Smooth muscle cell (in vitro differentiated cells): Measurements from ENCODE around the gene SLC22A12. TPM values are rescaled to one million over a fixed set of nuclear protein-coding genes. Genes with fewer than 3 reads are reported as not detected.
A peak's percentile ranks its signal among the peaks of the same experiment; 100 is the strongest.

ENCODE experiments used
- DNase-seq: peaks from one replicate; lab custom pipeline; 2025; ENCODE audit not compliant: unreplicated experiment; lab: John Stamatoyannopoulos, UW
- H2AFZ ChIP-seq: fragments of 200-600 bp; sonication (generic); 2 replicates; pipeline ENCODE4 v1.6.0; 2016; ENCODE audit warnings: antibody characterized with exemption, low read depth, mild to moderate bottlenecking
- H3F3A ChIP-seq: fragments of 200-600 bp; sonication (generic); 2 replicates; pipeline ENCODE4 v1.6.0; 2017; ENCODE audit warnings: antibody characterized with exemption, low read depth
- H3K27ac ChIP-seq: fragments of 200-600 bp; sonication (generic); 2 replicates; pipeline ENCODE4 v1.5.1; 2016; ENCODE audit warnings: low read depth, mild to moderate bottlenecking
- H3K27me3 ChIP-seq: fragments of 200-600 bp; sonication (generic); 2 replicates; pipeline ENCODE4 v1.6.1; 2016; ENCODE audit warnings: low read depth, mild to moderate bottlenecking
- H3K36me3 ChIP-seq: fragments of 200-600 bp; sonication (generic); 2 replicates; pipeline ENCODE4 v1.5.1; 2016; ENCODE audit warnings: low read depth
- H3K4me1 ChIP-seq: fragments of 200-600 bp; sonication (generic); 2 replicates; pipeline ENCODE4 v1.5.1; 2016; ENCODE audit warnings: low read depth
- H3K4me2 ChIP-seq: fragments of 200-600 bp; sonication (generic); 2 replicates; pipeline ENCODE4 v1.6.0; 2016; ENCODE audit warnings: mild to moderate bottlenecking
- H3K4me3 ChIP-seq: fragments of 200-600 bp; sonication (generic); 2 replicates; pipeline ENCODE4 v1.5.1; 2016; ENCODE audit warnings: mild to moderate bottlenecking
- H3K79me2 ChIP-seq: fragments of 200-600 bp; sonication (generic); 2 replicates; pipeline ENCODE4 v1.6.0; 2016; ENCODE audit warnings: low read depth, mild to moderate bottlenecking
- H3K9ac ChIP-seq: fragments of 200-600 bp; sonication (generic); 2 replicates; pipeline ENCODE4 v1.6.0; 2016; ENCODE audit warnings: low read depth
- H3K9me3 ChIP-seq: fragments of 200-600 bp; sonication (generic); replicated peaks from 2 replicates; pipeline ENCODE4 v1.5.1; 2016; ENCODE audit warnings: low read depth
- H4K20me1 ChIP-seq: fragments of 200-600 bp; sonication (generic); 2 replicates; pipeline ENCODE4 v1.6.0; 2016; ENCODE audit warnings: low read depth
- WGBS: methylation state at CpG from one replicate; pipeline ENCODE4 v1.1.7; 2016; ENCODE audit warnings: low lambda C conversion rate; 5-methylcytosine and 5-hydroxymethylcytosine counted together
- polyA plus RNA-seq: library from polyadenylated mRNA; unstranded; fragments of >200 nt; fragmentation: Nextera tagmentation; extraction: Ambion mirVana; gene quantifications from 2 replicates; pipeline ENCODE4 v1.2.1, GENCODE V29; 2016
- total RNA-seq: library from RNA; depleted of rRNA; stranded (reverse); fragments of >200 nt; gene quantifications from 2 replicates; pipeline ENCODE4 v1.2.3, GENCODE V29; 2014
- TF ChIP-seq, protein P1 (sequence below): fragments of 200-600 bp; sonication (generic); IDR thresholded peaks from 2 replicates; pipeline ENCODE4 v1.5.1; 2017; ENCODE audit warnings: borderline replicate concordance, mild to moderate bottlenecking, antibody characterized with exemption; ENCODE audit not compliant: insufficient read depth, poor library complexity, severe bottlenecking

Gene SLC22A12
- total and polyA plus RNA-seq, 2 experiments from 2014 or later = not detected

DNA sequence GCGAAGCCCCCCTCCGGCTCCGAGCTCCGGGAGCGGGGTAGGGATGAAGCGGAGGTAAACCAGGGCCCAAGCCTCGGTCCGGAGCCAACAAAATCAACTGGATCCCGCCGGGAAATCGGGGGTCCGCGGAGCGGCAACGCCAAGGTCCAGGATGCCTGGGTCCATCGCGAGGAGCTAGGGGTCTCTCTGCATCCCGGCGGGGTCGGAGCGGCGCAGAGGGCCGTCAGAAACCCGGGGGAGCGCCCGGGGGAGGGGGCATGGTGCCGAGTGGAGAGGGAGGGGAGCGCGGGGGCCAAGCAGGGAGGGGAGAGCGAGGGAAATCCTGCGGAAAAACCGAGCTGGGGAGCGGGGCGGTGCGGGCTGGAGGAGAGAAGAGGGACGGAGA lies 51.8 kb downstream of the SLC22A12 start:
- Histone ChIP-seq H3K36me3 (no peaks in the 10 kb centered on the region), H3K79me2 (no peaks in the 10 kb centered on the region), H3K9ac (no peak overlapping the region), H3K27me3 (peaks cover 87% of the 10 kb centered on the region), H3K4me1 (peaks cover 4% of the 10 kb centered on the region), H3K9me3 (no peaks in the 10 kb centered on the region), H3K4me2 (peak overlapping the region; percentile 60), H3F3A (no peaks in the 10 kb centered on the region), H4K20me1 (no peaks in the 10 kb centered on the region), H3K4me3 (peak overlapping the region; percentile 21), H2AFZ (no peak overlapping the region), H3K27ac (no peak overlapping the region)
- TF ChIP-seq, protein P1, sequence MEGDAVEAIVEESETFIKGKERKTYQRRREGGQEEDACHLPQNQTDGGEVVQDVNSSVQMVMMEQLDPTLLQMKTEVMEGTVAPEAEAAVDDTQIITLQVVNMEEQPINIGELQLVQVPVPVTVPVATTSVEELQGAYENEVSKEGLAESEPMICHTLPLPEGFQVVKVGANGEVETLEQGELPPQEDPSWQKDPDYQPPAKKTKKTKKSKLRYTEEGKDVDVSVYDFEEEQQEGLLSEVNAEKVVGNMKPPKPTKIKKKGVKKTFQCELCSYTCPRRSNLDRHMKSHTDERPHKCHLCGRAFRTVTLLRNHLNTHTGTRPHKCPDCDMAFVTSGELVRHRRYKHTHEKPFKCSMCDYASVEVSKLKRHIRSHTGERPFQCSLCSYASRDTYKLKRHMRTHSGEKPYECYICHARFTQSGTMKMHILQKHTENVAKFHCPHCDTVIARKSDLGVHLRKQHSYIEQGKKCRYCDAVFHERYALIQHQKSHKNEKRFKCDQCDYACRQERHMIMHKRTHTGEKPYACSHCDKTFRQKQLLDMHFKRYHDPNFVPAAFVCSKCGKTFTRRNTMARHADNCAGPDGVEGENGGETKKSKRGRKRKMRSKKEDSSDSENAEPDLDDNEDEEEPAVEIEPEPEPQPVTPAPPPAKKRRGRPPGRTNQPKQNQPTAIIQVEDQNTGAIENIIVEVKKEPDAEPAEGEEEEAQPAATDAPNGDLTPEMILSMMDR = no peak
- WGBS = 0% methylated on average over 8 of the region's 36 CpGs
- DNase-seq = no peak

- no peaks in the 10 kb centered on the region for H3K79me2 ChIP-seq
- WGBS = 0% methylated on average over 6 of the region's 53 CpGs
- TF ChIP-seq, protein P1 = no peak
- H4K20me1 ChIP-seq = no peaks in the 10 kb centered on the region
- no peak overlapping the region for H2AFZ ChIP-seq
- no peak overlapping the region for H3K27ac ChIP-seq
- H3K4me1 ChIP-seq = peaks cover 4% of the 10 kb centered on the region
- H3K9ac ChIP-seq = no peak overlapping the region
- no peaks in the 10 kb centered on the region for H3F3A ChIP-seq
- H3K27me3 ChIP-seq = peaks cover 84% of the 10 kb centered on the region
- peak overlapping the region; percentile 60 for H3K4me2 ChIP-seq
- peak overlapping the region; percentile 21 for H3K4me3 ChIP-seq
- H3K9me3 ChIP-seq = no peaks in the 10 kb centered on the region
- no peaks in the 10 kb centered on the region for H3K36me3 ChIP-seq
- DNase-seq = no peak
These were observed 52.3 kb downstream of the SLC22A12 start for GRCh38 chr11:64643256-64643881.

DNA sequence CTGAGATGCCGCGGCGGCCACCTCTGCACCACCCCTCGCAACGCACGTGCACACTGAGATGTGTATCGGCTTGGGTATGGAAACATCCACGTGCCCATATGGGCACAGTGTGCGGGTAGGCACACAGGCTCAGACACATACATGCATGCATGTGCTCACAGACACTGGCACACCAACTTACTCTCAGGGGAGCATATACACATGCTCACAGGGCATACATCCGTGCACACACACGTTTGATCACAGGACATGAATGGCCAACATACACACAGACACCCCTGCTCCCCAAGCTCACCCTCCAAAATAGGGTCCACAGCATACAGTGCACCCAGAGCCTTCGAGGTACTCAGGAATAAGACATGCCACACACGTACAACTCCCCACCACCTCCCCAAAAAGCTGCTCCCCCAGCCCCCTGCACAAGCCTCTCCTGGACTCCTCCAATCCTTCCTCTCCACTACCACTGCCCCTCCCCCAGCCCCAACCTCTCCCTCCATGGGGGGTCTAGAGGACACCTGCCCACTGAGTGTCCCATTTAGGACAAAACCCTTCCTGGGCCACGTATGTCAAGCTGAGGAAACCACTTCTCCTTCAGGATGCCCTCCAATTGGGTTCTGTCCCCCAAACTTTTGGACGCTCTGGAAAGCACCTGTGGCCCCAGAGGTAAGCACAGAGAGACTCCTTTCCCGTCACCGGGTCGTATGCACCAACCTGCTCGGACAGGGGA lies 53.1 kb downstream of the SLC22A12 start:
- Histone ChIP-seq H3K4me3 (no peak overlapping the region), H3K27ac (no peak overlapping the region), H3F3A (no peaks in the 10 kb centered on the region), H3K36me3 (no peaks in the 10 kb centered on the region), H3K9me3 (no peaks in the 10 kb centered on the region), H3K79me2 (no peaks in the 10 kb centered on the region), H3K9ac (no peak overlapping the region), H4K20me1 (no peaks in the 10 kb centered on the region), H3K4me2 (peak overlapping the region; percentile 60), H3K4me1 (peaks cover 4% of the 10 kb centered on the region), H3K27me3 (peaks cover 77% of the 10 kb centered on the region), H2AFZ (no peak overlapping the region)
- WGBS = 16% methylated on average over 9 of the region's 19 CpGs
- DNase-seq = no peak
- TF ChIP-seq, protein P1 = no peak
